Activated effector memory CD4-positive, alpha-beta T cell treated with anti-CD3 and anti-CD28 coated beads, Interleukin-2, amount 50 U/mL, for 16 hours (primary cell): Measurements from ENCODE around the gene ABAT.
"Not testable (repeated sequence)": the region's sequence is repeated elsewhere in the genome, so short reads cannot be mapped to it uniquely, and the experiment has no call there.

Experiments
- DNase-seq: peaks from one replicate; pipeline ENCODE4 v3.0.0-alpha.2; 2020

The ABAT gene

DNA sequence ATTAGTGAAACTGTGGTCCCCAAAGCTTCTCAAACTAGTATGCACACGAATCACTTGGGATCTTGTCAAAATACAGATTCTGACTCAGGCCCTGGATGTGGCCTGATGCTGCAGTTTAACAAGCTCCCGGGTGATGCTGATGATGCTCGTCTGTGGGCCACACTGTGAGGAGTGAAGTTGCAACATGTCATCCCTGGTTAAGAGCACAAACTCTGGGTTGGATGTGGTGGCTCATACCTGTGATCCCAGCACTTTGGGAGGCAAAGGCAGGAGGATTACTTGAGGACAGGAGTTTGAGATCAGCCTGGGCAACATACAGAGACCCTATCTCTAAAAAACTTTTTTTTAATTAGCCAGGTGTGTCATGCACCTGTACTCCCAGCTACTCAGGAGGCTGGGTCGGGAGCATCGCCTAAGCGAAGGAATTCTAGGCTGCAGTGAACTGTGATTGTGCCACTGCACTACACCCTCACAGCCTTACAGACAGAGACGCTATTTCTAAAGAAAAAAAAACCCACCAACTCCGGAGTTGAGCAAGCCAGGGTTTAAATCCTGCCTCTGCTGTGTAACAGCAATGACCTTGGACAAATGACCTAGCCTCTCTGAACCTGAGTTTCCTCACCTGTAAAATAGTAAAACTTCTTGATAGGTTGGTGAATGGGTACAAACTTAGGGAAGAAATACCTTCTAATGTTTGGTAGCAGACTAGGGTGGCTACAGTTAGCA, 24.4 kb upstream of the ABAT start:
- no peak for DNase-seq

DNA sequence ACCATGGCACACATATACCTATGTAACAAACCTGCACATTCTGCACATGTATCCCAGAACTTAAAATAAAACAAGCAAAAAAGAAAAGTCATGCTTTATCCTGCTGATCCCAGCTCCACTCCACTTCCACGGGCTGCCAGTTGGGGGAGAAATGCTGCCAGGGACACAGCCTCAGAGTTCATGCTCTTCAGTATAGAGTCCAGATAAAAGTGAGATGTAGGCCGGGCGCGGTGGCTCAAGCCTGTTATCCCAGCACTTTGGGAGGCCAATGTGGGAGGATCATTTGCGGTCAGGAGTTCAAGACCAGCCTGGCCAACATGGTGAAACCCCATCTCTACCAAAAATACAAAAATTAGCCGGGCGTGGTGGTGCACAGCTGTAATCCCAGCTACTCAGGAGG, 22.5 kb upstream of the ABAT start:
- DNase-seq, result not testable (repeated sequence)

DNA sequence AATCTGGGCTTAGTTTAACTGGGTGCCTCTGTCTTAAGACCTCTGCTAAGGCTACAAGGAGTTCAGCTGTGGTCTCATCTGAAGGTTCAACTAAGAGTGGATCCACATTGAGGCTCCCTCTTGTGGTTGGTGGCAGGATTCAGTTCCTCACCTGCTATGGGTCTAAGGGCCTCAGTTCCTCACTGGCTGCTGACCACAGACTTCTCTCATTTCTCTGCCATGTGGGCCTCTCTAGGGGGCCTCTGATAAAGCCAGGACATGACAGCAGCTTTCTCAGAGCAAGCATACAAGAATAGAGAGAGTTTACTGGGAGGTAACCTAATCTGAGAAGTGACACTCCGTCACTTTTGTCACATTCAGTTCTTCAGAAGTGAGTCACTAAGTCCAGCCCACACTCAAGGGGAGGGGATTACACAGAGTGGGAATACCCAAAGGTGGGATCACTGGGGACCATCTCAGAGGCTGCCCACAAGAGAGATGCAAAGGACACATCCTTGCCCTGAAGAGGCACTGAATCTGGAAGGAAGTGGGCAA, 19.2 kb upstream of the ABAT start:
- no peak for DNase-seq

DNA sequence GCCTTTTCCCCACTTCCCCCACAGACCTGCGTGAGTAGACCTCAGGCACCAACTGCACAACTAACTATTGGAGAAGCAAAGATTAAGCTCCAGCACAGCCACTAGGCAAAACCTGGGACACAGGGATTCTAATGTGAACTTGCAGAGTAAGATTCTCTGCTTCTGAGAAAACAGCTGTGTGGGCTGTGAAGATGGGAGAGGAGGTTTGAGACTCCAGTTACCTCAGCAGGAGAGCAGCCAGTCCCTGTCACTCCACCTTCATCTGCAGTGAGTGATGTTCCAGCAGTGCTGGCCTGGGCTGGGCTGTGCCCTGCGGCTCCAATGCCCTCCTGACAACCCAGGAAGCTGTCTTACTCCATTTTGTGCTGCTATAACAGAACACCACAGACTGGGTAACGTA, 18.0 kb upstream of the ABAT start:
- DNase-seq, result no peak

DNA sequence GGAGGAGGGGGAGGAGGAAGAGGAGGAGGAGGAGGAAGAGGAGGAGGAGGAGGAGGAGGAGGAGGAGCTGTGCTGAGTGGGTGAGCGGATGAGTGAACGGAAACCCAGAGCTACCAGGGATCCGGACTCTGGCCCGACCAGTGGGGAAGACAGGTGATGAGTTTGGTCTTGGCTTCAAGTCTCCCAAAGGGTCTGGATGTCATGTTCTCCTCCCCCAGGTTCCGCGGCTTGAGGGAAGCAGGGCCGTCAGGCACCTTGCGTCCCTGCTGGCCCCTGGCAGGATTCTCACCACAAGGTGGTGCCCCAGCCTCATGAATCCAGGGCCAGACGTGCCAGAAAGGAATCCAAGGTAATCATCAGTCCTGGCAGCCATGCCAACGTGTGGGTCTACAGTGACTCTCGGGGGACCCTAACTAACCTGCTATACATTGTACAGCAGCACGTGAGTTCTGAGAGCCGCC, 13.5 kb upstream of the ABAT start:
- DNase-seq, result peak; percentile 78

DNA sequence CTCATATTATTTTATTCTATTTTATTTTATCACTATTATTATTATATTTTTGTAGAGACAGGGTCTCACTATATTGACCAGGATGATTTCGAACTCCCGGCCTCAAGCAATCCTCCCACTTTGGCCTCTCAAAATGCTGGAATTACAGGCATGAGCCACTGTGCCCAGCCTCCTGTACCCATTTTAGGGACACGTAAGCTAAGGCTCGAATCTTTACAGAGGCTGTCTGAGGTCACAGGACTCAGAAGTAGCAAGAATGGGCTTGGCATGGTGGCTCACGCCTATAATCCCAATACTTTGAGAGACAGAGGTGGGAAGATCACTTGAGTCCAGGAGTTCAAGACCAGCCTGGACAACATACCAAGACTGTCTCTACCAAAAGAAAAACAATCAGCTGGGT, 12.7 kb upstream of the ABAT start:
- DNase-seq, result no peak

DNA sequence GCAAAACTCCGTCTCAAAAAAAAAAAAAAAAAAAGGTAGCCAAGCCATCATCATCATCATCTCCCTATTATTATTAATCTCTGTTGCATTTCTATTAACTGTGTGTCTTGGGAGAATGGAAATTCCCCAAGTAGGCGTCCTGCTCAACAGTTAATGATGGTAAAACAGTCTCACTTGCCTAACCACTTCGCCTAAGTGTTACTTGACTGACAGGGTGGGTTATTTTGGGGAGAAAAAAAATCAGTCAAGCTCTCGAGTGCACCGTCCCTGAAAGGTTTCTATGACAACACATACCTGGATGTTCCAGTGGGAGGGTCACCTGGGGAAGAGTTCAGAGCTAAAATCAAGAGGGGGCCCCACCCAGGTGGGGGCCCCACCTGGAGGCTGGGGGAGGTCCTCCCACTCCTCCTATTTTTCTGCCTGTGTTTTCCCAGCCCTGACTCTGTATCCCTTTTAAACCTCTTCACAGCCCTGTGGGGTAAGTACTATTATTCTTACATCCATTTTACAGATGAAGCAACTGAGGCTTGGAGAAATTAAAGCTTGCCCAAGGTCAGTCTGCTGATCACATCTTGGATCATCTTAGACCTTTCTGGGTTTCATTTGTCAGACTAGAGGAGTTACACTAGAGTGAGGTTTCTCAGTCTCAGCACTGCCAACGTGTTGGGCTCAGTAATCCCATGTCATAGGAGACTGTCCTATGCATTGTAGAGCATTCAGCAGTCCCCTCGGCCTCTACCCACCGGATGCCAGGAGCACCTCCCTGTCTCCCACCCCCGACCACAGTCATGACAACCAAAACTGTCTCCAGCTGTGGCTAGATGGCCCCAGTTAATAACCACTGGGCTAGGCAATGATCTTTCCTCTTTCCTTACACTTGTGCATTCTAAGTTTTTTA, 11.0 kb upstream of the ABAT start:
- no peak for DNase-seq

DNA sequence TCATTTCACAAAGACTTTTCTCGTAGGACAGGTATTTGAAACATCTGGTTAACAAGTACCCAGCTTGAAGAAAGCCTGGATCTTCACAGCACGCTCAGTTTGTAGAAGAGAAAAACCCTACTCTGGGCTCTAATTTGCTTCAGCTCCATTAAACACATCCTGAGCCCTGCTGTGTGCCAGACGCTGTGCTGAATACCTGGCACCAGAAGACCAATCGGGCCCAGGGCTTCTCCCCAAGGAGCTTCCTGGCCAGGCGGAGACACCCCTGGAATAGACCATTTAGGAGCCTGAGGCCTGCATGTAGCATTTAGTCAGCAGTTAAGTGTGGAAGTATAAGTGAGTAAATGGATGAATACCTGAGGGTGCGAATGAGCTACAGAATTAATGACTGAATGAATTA, 8.9 kb upstream of the ABAT start:
- DNase-seq, result no peak

DNA sequence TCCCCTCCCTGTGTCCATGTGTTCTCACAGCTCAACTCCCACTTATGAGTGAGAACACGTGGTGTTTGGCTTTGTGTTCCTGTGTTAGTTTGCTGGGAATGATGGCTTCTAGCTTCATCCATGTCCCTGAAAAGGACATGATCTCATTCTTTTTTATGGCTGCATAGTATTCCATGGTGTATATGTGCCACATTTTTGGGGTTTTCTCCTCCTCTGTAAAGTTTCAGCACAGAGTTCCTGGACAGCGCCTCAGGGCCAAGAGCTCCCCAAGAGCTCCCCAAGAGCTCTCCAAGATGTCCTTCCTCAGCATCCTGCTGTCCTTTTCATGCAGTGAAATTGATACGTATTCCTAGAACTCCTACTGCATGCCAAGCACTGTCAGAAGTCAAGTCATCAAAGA, 6.9 kb upstream of the ABAT start:
- no peak for DNase-seq

DNA sequence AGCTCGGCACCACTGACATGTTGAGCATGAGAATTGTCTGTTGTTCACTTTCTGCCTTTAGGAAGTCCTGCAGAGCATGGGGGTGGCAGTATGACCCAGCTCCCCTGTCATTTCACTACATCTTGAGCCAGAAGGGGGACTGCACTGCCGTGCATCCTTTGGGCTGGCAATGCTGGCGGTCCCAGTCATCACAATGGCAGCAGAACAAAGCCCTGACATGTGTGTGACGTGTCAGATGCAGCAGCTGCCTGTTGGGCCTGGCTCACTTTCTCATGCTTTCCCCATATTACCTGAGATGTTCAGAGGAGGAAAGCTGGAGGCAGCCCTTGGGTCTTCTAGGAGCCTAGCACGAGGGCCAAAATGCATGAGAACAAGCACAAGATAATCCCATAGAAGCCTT, 6.3 kb upstream of the ABAT start:
- no peak for DNase-seq

DNA sequence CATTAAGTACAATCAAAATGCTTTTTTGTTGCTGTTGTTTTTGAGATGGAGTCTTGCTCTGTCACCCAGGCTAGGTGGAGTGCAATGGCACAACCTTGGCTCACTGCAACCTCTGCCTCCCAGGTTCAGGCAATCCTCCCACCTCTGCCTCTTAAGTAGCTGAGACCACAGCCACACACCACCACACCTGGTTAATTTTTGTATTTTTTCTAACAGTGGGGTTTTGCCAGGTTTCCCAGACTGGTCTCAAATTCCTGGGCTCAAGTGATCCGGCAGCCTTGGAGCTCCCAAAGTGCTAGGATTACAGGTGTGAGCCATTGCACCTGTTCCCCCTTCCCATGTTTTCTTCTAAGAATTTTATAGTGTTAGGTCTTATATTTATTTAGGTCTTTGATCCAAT, 4.9 kb upstream of the ABAT start:
- DNase-seq, result no peak

DNA sequence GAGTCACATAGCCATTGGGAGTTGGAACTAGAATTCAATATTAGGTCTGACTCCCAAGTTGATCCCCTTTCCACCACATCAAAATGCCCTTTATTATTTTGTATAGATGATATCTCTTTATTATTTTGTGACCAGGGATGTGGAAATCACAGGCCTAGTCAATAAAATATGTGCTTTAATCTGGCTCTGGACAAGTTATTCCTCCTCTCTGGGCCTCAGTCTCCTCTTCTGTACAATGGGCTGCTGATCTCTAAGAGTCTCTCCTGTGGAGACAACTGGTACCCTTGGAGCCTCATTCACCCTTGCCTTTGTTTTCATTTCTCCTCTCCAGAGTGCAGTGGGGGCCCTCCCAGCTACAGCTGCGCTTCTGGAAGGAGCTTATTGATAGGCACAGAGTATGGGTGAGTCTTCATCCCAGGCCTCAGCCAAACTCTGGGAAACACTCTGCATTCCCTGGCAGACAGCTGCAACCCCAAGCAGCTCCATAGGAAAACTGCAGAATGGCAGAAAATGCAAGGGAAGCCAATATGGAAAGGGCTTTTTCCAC, 4.3 kb upstream of the ABAT start:
- no peak for DNase-seq

DNA sequence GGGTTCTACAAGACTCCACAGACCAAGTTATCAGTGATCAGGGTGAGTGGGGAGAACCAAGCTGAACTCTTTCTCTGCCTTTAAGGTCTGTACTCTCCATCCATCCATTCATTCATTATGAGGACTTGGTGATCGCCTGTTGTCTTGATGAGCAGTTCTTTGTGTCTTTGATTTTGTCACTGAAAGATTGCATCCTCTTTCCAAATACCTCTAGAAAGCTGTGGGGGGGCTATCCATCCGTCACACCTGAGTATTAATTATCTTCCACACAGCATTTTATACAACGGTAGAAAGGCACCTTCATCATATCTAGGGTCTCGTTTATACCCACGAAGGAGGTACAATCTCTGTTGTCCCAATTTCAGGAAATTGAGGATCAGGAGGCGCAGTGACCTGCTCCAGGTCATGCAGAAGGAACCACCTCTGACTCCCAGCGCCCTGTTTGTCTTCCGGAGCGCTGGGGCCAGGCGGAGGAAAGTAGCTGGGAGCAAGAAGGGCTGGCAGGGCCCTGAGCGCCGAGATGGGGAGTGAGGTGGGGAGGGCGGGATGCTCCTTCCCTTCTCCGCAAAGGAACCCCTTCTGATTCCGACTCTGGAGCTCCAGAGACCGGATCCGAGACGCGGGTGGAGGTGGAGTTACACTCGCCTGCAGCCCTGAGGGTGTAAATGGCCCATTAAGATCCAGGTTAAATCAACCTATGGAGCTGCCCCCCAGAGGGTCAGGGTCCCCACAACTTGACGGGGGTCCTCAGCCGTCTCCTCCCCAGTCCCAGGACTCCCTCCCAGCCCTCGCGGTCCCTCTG, 605 bp upstream of the ABAT start:
- DNase-seq, result no peak

DNA sequence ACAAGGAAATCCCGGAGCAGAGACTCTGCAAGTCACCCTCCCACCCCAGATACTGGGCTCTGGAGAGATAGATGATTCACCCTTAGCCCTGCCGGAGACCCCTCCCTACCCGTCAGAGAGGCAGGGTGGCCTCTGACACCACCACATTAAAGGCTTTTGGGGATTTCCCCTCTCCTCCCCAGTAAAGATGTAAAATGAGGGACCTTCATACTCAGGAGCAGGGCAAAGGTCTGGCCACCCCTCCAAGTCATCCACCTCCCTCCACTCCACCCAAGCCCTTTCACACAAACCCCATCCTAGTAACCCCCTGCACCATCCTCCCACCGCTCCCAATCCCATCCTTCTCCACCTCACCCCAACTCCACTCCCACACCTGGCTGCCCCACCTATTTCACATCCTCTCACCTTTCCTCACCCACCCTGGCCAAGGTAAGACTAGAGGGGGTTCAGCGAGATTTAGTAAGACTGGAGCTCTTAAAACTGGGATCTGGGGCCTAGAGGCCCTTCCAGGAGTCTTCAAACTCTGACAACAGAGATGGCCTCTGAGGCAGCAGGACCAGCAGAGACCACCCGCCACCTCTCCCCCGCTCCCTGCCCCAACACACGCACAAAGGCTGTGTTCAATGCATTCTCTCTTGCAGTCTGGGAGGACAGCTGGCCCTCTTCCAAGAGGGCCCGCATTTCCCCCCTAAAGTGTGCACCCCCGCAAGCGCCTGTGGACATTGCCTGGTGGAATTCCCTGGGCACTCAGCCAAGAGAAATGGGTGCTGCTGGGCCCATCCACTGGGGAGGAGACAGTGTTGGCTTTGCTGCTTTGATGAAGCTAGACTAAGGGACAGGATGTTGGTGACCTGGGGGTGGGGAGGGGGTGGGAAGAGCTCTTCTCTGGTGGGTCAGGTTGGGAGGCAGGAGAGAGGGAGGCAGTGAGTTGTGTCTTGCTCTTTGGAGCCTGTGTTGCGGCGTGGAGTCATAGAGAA, 1.1 kb downstream of the ABAT start:
- DNase-seq, result peak; percentile 85

DNA sequence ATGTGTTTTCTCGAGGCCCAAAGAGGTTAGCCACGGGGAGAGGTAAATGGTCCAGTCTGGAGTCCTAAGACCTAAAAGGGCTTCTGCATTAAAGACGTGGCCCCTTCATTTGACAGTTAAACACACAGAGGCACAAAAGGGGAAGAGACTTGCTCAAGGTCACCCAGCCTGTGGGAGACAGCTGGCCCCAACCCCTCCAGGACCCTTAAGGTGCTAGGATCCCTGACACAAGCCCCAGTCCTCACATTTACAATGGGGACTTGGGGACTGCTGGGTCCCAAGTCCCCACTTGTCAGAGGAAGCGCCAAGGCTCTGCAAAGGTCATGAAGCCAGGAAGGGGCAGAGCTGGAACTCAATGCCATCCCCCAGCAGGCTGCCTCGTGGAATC, 1.7 kb downstream of the ABAT start:
- no peak for DNase-seq

DNA sequence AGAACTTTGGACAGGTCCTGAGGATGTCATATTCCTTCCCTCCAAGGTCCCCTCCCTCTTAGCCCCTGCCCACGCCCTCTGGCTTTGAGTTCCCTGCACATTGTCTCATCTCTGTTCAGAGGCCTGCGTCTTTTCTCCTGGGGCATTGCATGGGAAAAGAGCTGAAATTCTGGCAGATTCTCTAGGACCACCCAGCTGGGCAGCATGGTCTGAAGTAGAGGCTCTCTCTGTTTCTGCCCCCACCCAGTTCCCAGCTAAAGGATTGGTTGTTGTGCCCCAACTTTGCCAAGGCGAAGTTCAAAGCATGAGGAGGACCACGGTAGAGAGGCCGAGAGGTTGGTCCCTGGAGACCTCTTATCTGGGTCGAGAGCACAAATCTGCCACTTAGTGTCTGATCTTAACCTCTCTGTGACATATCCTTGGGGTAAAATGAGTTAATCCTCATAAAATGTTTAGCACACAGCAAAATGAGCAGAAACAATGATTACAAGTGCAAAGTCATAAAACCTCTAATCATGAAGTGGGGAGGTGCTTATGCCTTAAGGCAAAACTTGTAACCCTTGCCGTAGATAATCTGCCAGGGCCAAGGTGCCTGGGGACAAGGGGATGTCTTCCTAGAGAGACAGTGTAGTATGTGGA, 2.4 kb downstream of the ABAT start:
- DNase-seq, result no peak

DNA sequence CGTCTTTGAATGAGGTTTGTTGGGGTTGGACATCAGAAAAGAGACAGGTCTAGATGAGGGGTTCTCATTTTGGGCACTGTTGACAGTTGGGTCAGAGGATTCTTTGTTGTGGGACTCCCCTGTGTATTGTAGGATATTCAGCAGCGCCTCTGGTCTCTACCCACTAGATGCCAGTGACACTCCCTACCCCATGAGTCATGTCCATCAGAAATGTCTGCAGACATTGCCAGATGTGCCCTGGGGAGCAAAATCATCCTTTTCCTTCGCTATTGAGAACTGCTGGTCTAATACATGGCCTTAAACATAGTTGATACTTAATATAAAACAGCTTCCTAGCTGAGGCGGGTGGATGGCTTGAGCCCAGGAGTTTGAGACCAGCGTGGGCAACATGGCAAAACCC, 3.1 kb downstream of the ABAT start:
- no peak for DNase-seq

DNA sequence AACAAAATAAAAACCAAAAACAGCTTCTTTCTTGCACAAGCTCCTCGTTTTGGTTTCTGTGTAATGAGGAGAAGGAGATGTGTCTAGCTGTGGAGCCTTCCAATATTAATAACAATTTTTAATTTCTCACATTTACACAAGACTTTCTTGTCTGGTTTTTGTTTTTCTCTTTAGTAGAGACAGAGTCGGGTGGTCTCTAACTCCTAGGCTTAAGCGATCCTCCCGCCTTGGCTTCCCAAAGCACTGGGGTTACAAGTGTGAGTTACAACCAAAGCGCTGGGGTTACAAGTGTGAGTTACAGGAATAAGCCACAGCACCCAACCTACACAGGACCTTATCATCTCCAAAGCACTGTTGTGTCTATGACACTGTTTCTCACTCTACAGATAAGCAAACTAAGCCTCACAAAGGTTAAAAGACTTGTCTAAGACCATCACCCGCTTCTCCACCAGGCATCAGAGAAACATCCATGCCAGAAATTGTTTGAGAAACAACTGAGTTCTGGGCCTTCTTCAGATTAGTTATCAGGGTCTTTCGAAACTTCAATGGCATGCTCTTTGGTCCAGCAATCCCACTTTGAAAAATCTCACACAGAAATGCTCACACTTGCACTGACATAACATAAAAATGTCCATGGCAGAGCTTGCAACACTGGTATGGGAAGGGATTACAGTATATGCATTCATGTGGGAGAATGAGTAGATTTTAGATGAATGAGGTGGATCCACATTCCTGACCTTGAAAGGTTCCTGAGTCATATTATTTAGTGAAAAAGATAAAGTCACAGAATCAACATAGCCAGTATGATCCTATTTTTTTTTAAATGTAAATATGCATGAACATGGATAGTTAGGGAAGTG, 3.9 kb downstream of the ABAT start:
- DNase-seq, result no peak

DNA sequence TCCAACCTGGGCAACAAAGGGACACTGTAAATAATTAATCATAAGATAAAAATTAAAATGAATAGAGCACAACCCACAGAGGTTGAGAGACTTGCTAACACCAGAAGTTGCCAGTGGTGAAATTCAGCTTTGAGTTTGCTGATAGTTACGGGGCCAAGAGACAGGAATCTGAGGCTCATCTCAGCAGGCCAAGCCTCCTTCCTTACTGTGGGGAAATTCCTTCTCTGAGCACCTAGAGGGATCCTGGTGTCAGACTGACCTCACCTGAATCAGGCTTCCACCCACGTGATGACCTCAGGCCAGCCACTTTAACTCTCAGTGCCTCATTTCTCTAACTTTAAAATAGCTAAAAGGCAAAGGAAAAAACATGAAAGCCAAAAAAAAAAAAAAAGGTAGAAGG, 4.7 kb downstream of the ABAT start:
- DNase-seq, result no peak
